IgD-negative memory B cell (primary cell): ENCODE measurements around the gene PSG5. TPM values are rescaled to one million over a fixed set of nuclear protein-coding genes. Genes with fewer than 3 reads are reported as not detected.
A peak's percentile ranks its signal among the peaks of the same experiment; 100 is the strongest.
"Not testable (repeated sequence)": the region's sequence is repeated elsewhere in the genome, so short reads cannot be mapped to it uniquely, and the experiment has no call there.

ENCODE experiments used
- H3K27ac Mint-ChIP-seq, 3 donors: one replicate each; pipeline ENCODE4 v1.8.0; 2020 to 2022; ENCODE audit warnings: mild to moderate bottlenecking in 3 of 3, mixed read lengths in 3 of 3, moderate library complexity in 1 of 3
- H3K27me3 Mint-ChIP-seq: one replicate; pipeline ENCODE4 v1.8.0; 2021; ENCODE audit warnings: mixed read lengths
- H3K36me3 Mint-ChIP-seq: one replicate; pipeline ENCODE4 v1.8.0; 2020; ENCODE audit warnings: mild to moderate bottlenecking, mixed read lengths
- H3K4me1 Mint-ChIP-seq, 3 donors: one replicate each; pipeline ENCODE4 v1.8.0; 2020 to 2022; ENCODE audit warnings: mixed read lengths in 3 of 3, mild to moderate bottlenecking in 1 of 3
- H3K4me3 Mint-ChIP-seq, 4 donors: one replicate each; pipeline ENCODE4 v1.8.0; 2020 to 2022; ENCODE audit warnings: mild to moderate bottlenecking in 4 of 4, mixed read lengths in 4 of 4, moderate library complexity in 3 of 4
- H3K9me3 Mint-ChIP-seq, 3 donors: one replicate each; pipeline ENCODE4 v1.8.0; 2020 to 2021; ENCODE audit warnings: mixed read lengths in 3 of 3, mild to moderate bottlenecking in 1 of 3
- polyA plus RNA-seq: library from polyadenylated mRNA; unstranded; fragments of 300-500 nt; fragmentation: Illumina TruSeq; gene quantifications from one replicate; pipeline ENCODE4 v1.2.3, GENCODE V29; 2021

The PSG5 gene
- polyA plus RNA-seq, 1 donor from 2014 or later = not detected

- H3K27ac Mint-ChIP-seq, H3K4me3 Mint-ChIP-seq, H3K27me3 Mint-ChIP-seq, H3K9me3 Mint-ChIP-seq, H3K36me3 Mint-ChIP-seq, H3K4me1 Mint-ChIP-seq: not testable (repeated sequence)
These were observed 12.5 kb upstream of the PSG5 start for GRCh38 chr19:43198686-43199419.

GRCh38 chr19:43197666-43198397 is 11.5 kb upstream of the PSG5 start:
- not testable (repeated sequence) for H3K27ac Mint-ChIP-seq, H3K4me1 Mint-ChIP-seq, H3K27me3 Mint-ChIP-seq, H3K9me3 Mint-ChIP-seq, H3K36me3 Mint-ChIP-seq, H3K4me3 Mint-ChIP-seq

- not testable (repeated sequence) for H3K4me3 Mint-ChIP-seq, H3K27me3 Mint-ChIP-seq, H3K9me3 Mint-ChIP-seq, H3K27ac Mint-ChIP-seq, H3K36me3 Mint-ChIP-seq, H3K4me1 Mint-ChIP-seq
These were observed 8.1 kb upstream of the PSG5 start for GRCh38 chr19:43194397-43194796.

GRCh38 chr19:43192381-43193155 is 6.2 kb upstream of the PSG5 start:
- not testable (repeated sequence) for H3K27me3 Mint-ChIP-seq, H3K36me3 Mint-ChIP-seq, H3K4me1 Mint-ChIP-seq, H3K9me3 Mint-ChIP-seq, H3K4me3 Mint-ChIP-seq
- peak overlapping the region in 1 of 3 donors; percentile 67 for H3K27ac Mint-ChIP-seq

GRCh38 chr19:43188092-43188491 is 1.8 kb upstream of the PSG5 start:
- not testable (repeated sequence) for H3K36me3 Mint-ChIP-seq, H3K4me1 Mint-ChIP-seq, H3K4me3 Mint-ChIP-seq, H3K9me3 Mint-ChIP-seq, H3K27me3 Mint-ChIP-seq, H3K27ac Mint-ChIP-seq

- not testable (repeated sequence) for H3K27me3 Mint-ChIP-seq, H3K36me3 Mint-ChIP-seq, H3K4me1 Mint-ChIP-seq, H3K27ac Mint-ChIP-seq, H3K4me3 Mint-ChIP-seq, H3K9me3 Mint-ChIP-seq
These were observed 4.2 kb downstream of the PSG5 start for GRCh38 chr19:43181869-43182771.

- H3K27ac Mint-ChIP-seq, H3K4me3 Mint-ChIP-seq, H3K9me3 Mint-ChIP-seq, H3K4me1 Mint-ChIP-seq, H3K27me3 Mint-ChIP-seq, H3K36me3 Mint-ChIP-seq: not testable (repeated sequence)
These were observed 6.7 kb downstream of the PSG5 start for GRCh38 chr19:43179569-43180147.

- H3K4me1 Mint-ChIP-seq, H3K36me3 Mint-ChIP-seq, H3K27ac Mint-ChIP-seq, H3K4me3 Mint-ChIP-seq, H3K27me3 Mint-ChIP-seq, H3K9me3 Mint-ChIP-seq: not testable (repeated sequence)
These were observed 7.8 kb downstream of the PSG5 start for GRCh38 chr19:43178577-43178976.

- peaks cover 11% of the 10 kb centered on the region for H3K27me3 Mint-ChIP-seq
- H3K4me1 Mint-ChIP-seq, H3K27ac Mint-ChIP-seq, H3K4me3 Mint-ChIP-seq, H3K36me3 Mint-ChIP-seq, H3K9me3 Mint-ChIP-seq: not testable (repeated sequence)
These were observed 20.4 kb downstream of the PSG5 start for GRCh38 chr19:43165906-43166305.

- not testable (repeated sequence) for H3K4me3 Mint-ChIP-seq, H3K36me3 Mint-ChIP-seq, H3K4me1 Mint-ChIP-seq, H3K9me3 Mint-ChIP-seq, H3K27ac Mint-ChIP-seq
- H3K27me3 Mint-ChIP-seq = peaks cover 12% of the 10 kb centered on the region
These were observed 23.2 kb downstream of the PSG5 start for GRCh38 chr19:43163135-43163534.

- not testable (repeated sequence) for H3K9me3 Mint-ChIP-seq, H3K27ac Mint-ChIP-seq, H3K4me1 Mint-ChIP-seq, H3K4me3 Mint-ChIP-seq, H3K36me3 Mint-ChIP-seq
- peaks cover 12% of the 10 kb centered on the region for H3K27me3 Mint-ChIP-seq
These were observed 24.1 kb downstream of the PSG5 start for GRCh38 chr19:43162261-43162660.

GRCh38 chr19:43152214-43152613 is 34.1 kb downstream of the PSG5 start:
- H3K27ac Mint-ChIP-seq = no peak overlapping the region
- H3K4me1 Mint-ChIP-seq = peaks cover 0 to 1% (median 1%) of the 10 kb centered on the region in 3 donors
- no peak overlapping the region for H3K4me3 Mint-ChIP-seq
- peaks cover 10 to 14% (median 13%) of the 10 kb centered on the region in 3 donors for H3K9me3 Mint-ChIP-seq
- peaks cover 1% of the 10 kb centered on the region for H3K27me3 Mint-ChIP-seq
- H3K36me3 Mint-ChIP-seq = no peaks in the 10 kb centered on the region

GRCh38 chr19:43149788-43150187 is 36.5 kb downstream of the PSG5 start:
- H3K4me1 Mint-ChIP-seq, H3K9me3 Mint-ChIP-seq, H3K4me3 Mint-ChIP-seq, H3K36me3 Mint-ChIP-seq, H3K27me3 Mint-ChIP-seq, H3K27ac Mint-ChIP-seq: not testable (repeated sequence)

- Mint-ChIP-seq H3K4me1 (peaks cover 0 to 1% (median 1%) of the 10 kb centered on the region in 3 donors), H3K9me3 (peaks cover 2 to 5% (median 2%) of the 10 kb centered on the region in 3 donors), H3K27ac (no peak overlapping the region), H3K27me3 (peaks cover 5% of the 10 kb centered on the region), H3K4me3 (no peak overlapping the region), H3K36me3 (no peaks in the 10 kb centered on the region)
These were observed 38.1 kb downstream of the PSG5 start for GRCh38 chr19:43148233-43148632.

GRCh38 chr19:43141763-43142162 is 44.6 kb downstream of the PSG5 start:
- H3K27ac Mint-ChIP-seq, H3K36me3 Mint-ChIP-seq, H3K4me1 Mint-ChIP-seq, H3K27me3 Mint-ChIP-seq, H3K4me3 Mint-ChIP-seq: not testable (repeated sequence)
- peaks cover 5 to 15% (median 8%) of the 10 kb centered on the region in 3 donors for H3K9me3 Mint-ChIP-seq
